K562 (cell line): ENCODE measurements around the gene DAPK1. TPM values are rescaled to one million over a fixed set of nuclear protein-coding genes. Genes with fewer than 3 reads are reported as not detected.

Source experiments
- ASH1L ChIP-seq: fragments of 450-650 bp; IDR thresholded peaks from 2 replicates; pipeline ENCODE4 v1.6.1; 2018; ENCODE audit warnings: borderline replicate concordance, mild to moderate bottlenecking, low read depth; ENCODE audit not compliant: partially characterized antibody
- CHD2 ChIP-seq: IDR thresholded peaks from 2 replicates; pipeline ENCODE4 v1.6.1; 2011; ENCODE audit warnings: low read depth, low read length
- EHMT2 ChIP-seq: fragments of 450-650 bp; IDR thresholded peaks from 2 replicates; pipeline ENCODE4 v1.6.1; 2018; ENCODE audit warnings: antibody characterized with exemption
- ETV5 ChIP-seq: sonication (generic); formaldehyde crosslinking; IDR thresholded peaks from 2 replicates; pipeline ENCODE4 v1.4.0; 2020; ENCODE audit warnings: low read depth, mild to moderate bottlenecking, missing genetic modification reagents
- FOXK1 ChIP-seq: sonication (generic); formaldehyde crosslinking; IDR thresholded peaks from 2 replicates; pipeline ENCODE4 v1.8.0; 2022; ENCODE audit warnings: missing genetic modification reagents, mild to moderate bottlenecking, borderline replicate concordance
- MTA1 ChIP-seq: fragments of 450-650 bp; IDR thresholded peaks from 2 replicates; pipeline ENCODE4 v1.6.1; 2017; ENCODE audit warnings: borderline replicate concordance
- NCOA1 ChIP-seq: fragments of 450-650 bp; IDR thresholded peaks from 2 replicates; pipeline ENCODE4 v1.6.1; 2016; ENCODE audit warnings: low read depth
- PHF20 ChIP-seq: fragments of 450-650 bp; IDR thresholded peaks from 2 replicates; pipeline ENCODE4 v1.6.1; 2018; ENCODE audit not compliant: partially characterized antibody
- POLR2A ChIP-seq: fragments of 450-650 bp; conservative IDR thresholded peaks from 2 replicates; pipeline ENCODE4 v1.6.1; 2016
- RBM25 ChIP-seq: fragments of 200-400 bp; formaldehyde crosslinking; IDR thresholded peaks from 2 replicates; pipeline ENCODE4 v1.6.1; 2018; ENCODE audit warnings: low read length, low read depth, moderate library complexity; ENCODE audit not compliant: severe bottlenecking
- TCF3 ChIP-seq: sonication (generic); formaldehyde crosslinking; IDR thresholded peaks from 2 replicates; pipeline ENCODE4 v1.4.0; 2020; ENCODE audit warnings: mild to moderate bottlenecking, missing genetic modification reagents
- ZNF668 ChIP-seq: fragments of 250-450 bp; sonication (Bioruptor Pico); IDR thresholded peaks from 2 replicates; pipeline ENCODE4 v1.8.0; 2022; ENCODE audit warnings: mild to moderate bottlenecking, inconsistent platforms
- polyA plus RNA-seq, 8 experiments: library from polyadenylated mRNA; depleted of rRNA in 4 of 8; stranded (reverse) in 5 of 8; unstranded in 3 of 8; fragments of >200 nt; fragmentation: Nextera tagmentation in 2 of 8; fragmentation: Illumina TruSeq in 1 of 8; extraction: Ambion mirVana in 2 of 8; extraction: Trizol in 1 of 8; gene quantifications; 2 replicates each; pipeline versions ENCODE4 v1.2.1 to v1.2.3, GENCODE V29; 2011 to 2014; ENCODE audit warnings: inconsistent platforms in 1 of 8, missing spikeins in 1 of 8
- total RNA-seq, 7 experiments: library from RNA; depleted of rRNA in 6 of 7; stranded (reverse); fragments of >200 nt in 6 of 7; fragmentation: Illumina TruSeq in 2 of 7; extraction: Trizol in 2 of 7; gene quantifications; 2 replicates each; pipeline versions ENCODE4 v1.2.1 to v1.2.3, GENCODE V29; 2011 to 2021; ENCODE audit warnings: low replicate concordance in 1 of 7
- TF ChIP-seq, protein P1 (sequence below): fragments of 250-450 bp; sonication (Bioruptor Pico); IDR thresholded peaks from 2 replicates; pipeline ENCODE4 v1.4.0; 2020
- TF ChIP-seq, protein P2 (sequence below): conservative IDR thresholded peaks from 2 replicates; pipeline ENCODE4 v1.6.1; 2011; ENCODE audit warnings: low read depth, mild to moderate bottlenecking, low read length; ENCODE audit not compliant: control insufficient read depth
- TF ChIP-seq, protein P3 (sequence below): fragments of 250-450 bp; sonication (Bioruptor Pico); IDR thresholded peaks from 2 replicates; pipeline ENCODE4 v1.8.0; 2021; ENCODE audit warnings: moderate library complexity, mild to moderate bottlenecking, inconsistent platforms
- TF ChIP-seq, protein P4 (sequence below): fragments of 450-650 bp; IDR thresholded peaks from 2 replicates; pipeline ENCODE4 v1.6.1; 2018; ENCODE audit not compliant: partially characterized antibody

The DAPK1 gene
- total and polyA plus RNA-seq, 9 of the 15 experiments (the other 6 are each of a cell fraction or from before 2014, with no cell fraction given) = 1.7 to 26.4 (median 15.8) TPM

DNA sequence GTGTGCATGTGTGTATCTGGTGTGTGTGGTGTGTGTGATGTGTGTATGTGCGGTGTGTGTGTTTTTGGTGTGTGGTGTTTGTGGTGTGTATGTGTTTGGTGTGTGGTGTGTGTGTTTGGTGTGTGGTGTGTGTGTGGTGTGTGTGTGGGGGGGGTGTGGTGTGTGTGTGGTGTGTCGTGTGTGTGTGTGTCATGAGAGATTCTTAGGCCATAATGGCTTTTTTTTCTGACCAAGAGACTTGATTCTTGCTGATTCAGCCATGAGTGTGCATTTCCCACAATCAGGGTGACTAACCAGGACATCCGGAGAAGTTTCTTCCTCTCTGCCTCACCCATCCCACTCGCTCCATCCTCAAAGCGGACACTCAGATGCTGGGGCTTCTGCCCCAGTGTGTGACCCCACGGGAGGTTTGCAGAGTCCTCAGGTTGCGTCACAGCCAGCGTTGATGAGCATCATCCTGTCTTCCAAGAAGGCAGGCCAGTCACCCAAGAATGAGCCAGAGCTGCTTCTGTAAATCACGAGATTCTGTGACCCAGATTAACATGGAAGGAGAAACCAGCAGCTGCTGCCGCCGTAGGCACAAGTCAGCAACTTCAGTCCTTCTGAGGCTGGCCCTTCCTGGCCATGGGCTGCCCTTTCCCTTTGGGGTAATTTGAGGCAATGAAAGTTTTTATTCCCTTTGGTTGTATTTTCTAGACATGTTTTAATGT is 215.8 kb downstream of the DAPK1 start (continued):
- TF ChIP-seq, protein P1, sequence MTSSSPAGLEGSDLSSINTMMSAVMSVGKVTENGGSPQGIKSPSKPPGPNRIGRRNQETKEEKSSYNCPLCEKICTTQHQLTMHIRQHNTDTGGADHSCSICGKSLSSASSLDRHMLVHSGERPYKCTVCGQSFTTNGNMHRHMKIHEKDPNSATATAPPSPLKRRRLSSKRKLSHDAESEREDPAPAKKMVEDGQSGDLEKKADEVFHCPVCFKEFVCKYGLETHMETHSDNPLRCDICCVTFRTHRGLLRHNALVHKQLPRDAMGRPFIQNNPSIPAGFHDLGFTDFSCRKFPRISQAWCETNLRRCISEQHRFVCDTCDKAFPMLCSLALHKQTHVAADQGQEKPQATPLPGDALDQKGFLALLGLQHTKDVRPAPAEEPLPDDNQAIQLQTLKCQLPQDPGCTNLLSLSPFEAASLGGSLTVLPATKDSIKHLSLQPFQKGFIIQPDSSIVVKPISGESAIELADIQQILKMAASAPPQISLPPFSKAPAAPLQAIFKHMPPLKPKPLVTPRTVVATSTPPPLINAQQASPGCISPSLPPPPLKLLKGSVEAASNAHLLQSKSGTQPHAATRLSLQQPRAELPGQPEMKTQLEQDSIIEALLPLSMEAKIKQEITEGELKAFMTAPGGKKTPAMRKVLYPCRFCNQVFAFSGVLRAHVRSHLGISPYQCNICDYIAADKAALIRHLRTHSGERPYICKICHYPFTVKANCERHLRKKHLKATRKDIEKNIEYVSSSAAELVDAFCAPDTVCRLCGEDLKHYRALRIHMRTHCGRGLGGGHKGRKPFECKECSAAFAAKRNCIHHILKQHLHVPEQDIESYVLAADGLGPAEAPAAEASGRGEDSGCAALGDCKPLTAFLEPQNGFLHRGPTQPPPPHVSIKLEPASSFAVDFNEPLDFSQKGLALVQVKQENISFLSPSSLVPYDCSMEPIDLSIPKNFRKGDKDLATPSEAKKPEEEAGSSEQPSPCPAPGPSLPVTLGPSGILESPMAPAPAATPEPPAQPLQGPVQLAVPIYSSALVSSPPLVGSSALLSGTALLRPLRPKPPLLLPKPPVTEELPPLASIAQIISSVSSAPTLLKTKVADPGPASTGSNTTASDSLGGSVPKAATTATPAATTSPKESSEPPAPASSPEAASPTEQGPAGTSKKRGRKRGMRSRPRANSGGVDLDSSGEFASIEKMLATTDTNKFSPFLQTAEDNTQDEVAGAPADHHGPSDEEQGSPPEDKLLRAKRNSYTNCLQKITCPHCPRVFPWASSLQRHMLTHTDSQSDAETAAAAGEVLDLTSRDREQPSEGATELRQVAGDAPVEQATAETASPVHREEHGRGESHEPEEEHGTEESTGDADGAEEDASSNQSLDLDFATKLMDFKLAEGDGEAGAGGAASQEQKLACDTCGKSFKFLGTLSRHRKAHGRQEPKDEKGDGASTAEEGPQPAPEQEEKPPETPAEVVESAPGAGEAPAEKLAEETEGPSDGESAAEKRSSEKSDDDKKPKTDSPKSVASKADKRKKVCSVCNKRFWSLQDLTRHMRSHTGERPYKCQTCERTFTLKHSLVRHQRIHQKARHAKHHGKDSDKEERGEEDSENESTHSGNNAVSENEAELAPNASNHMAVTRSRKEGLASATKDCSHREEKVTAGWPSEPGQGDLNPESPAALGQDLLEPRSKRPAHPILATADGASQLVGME (CRISPR knock-in tag) = no peak
- no peak for TF ChIP-seq RBM25
- peak; percentile 69 for TF ChIP-seq NCOA1
- no peak for TF ChIP-seq CHD2
- TF ChIP-seq POLR2A = no peak
- TF ChIP-seq, protein P2, sequence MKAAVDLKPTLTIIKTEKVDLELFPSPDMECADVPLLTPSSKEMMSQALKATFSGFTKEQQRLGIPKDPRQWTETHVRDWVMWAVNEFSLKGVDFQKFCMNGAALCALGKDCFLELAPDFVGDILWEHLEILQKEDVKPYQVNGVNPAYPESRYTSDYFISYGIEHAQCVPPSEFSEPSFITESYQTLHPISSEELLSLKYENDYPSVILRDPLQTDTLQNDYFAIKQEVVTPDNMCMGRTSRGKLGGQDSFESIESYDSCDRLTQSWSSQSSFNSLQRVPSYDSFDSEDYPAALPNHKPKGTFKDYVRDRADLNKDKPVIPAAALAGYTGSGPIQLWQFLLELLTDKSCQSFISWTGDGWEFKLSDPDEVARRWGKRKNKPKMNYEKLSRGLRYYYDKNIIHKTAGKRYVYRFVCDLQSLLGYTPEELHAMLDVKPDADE = no peak
- peak; percentile 67 for TF ChIP-seq MTA1
- peak; percentile 94 for TF ChIP-seq ETV5 (CRISPR knock-in tag)
- TF ChIP-seq TCF3 (CRISPR knock-in tag) = peak; percentile 44; the same call in 1 of the 2 replicates
- no peak for TF ChIP-seq ZNF668 (CRISPR knock-in tag)
- TF ChIP-seq, protein P3, sequence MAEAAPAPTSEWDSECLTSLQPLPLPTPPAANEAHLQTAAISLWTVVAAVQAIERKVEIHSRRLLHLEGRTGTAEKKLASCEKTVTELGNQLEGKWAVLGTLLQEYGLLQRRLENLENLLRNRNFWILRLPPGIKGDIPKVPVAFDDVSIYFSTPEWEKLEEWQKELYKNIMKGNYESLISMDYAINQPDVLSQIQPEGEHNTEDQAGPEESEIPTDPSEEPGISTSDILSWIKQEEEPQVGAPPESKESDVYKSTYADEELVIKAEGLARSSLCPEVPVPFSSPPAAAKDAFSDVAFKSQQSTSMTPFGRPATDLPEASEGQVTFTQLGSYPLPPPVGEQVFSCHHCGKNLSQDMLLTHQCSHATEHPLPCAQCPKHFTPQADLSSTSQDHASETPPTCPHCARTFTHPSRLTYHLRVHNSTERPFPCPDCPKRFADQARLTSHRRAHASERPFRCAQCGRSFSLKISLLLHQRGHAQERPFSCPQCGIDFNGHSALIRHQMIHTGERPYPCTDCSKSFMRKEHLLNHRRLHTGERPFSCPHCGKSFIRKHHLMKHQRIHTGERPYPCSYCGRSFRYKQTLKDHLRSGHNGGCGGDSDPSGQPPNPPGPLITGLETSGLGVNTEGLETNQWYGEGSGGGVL (CRISPR knock-in tag) = no peak
- TF ChIP-seq PHF20 = peak; percentile 92
- TF ChIP-seq, protein P4, sequence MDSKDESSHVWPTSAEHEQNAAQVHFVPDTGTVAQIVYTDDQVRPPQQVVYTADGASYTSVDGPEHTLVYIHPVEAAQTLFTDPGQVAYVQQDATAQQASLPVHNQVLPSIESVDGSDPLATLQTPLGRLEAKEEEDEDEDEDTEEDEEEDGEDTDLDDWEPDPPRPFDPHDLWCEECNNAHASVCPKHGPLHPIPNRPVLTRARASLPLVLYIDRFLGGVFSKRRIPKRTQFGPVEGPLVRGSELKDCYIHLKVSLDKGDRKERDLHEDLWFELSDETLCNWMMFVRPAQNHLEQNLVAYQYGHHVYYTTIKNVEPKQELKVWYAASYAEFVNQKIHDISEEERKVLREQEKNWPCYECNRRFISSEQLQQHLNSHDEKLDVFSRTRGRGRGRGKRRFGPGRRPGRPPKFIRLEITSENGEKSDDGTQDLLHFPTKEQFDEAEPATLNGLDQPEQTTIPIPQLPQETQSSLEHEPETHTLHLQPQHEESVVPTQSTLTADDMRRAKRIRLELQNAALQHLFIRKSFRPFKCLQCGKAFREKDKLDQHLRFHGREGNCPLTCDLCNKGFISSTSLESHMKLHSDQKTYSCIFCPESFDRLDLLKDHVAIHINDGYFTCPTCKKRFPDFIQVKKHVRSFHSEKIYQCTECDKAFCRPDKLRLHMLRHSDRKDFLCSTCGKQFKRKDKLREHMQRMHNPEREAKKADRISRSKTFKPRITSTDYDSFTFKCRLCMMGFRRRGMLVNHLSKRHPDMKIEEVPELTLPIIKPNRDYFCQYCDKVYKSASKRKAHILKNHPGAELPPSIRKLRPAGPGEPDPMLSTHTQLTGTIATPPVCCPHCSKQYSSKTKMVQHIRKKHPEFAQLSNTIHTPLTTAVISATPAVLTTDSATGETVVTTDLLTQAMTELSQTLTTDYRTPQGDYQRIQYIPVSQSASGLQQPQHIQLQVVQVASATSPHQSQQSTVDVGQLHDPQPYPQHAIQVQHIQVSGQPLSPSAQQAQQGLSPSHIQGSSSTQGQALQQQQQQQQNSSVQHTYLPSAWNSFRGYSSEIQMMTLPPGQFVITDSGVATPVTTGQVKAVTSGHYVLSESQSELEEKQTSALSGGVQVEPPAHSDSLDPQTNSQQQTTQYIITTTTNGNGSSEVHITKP = no peak
- 0 out of 2 replicates have a peak, but pooled peaks have one; percentile 54 for TF ChIP-seq FOXK1
- no peak for TF ChIP-seq ASH1L
- TF ChIP-seq EHMT2 = no peak
